OCI-LY3 (cell line): ENCODE data around the gene SPSB3.

Experiments
- EZH2phosphoT487 ChIP-seq: fragments of 200-600 bp; shearing (Covaris generic); IDR thresholded peaks from 2 replicates; pipeline ENCODE4 v1.6.1; 2018; ENCODE audit warnings: antibody characterized with exemption, mixed run types, low read depth
- TF ChIP-seq, protein P1 (sequence below): fragments of 200-600, 300-600 bp; sonication (generic); IDR thresholded peaks from 2 replicates; pipeline ENCODE4 v1.5.1; 2014; ENCODE audit warnings: antibody characterized with exemption, low read length, low read depth

DNA sequence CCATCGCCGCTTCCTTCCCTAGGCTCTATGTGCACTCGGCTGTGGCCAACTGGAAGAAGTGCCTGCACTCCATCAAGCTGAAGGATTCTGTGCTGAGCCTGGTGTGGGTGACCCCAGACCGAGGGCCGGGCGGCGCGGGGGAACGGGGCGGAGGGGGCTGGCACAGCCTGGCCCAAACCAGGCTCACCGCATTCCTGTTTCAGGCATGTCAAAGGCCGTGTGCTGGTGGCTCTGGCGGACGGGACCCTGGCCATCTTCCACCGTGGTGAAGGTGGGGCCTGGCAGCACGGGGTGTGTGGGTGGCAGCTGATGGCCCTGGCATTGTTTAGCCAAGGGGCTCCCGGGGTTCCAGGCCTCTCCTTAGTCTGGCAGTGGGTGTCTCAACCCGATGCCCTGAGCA, 15.7 kb downstream of the SPSB3 start:
- TF ChIP-seq, protein P1, sequence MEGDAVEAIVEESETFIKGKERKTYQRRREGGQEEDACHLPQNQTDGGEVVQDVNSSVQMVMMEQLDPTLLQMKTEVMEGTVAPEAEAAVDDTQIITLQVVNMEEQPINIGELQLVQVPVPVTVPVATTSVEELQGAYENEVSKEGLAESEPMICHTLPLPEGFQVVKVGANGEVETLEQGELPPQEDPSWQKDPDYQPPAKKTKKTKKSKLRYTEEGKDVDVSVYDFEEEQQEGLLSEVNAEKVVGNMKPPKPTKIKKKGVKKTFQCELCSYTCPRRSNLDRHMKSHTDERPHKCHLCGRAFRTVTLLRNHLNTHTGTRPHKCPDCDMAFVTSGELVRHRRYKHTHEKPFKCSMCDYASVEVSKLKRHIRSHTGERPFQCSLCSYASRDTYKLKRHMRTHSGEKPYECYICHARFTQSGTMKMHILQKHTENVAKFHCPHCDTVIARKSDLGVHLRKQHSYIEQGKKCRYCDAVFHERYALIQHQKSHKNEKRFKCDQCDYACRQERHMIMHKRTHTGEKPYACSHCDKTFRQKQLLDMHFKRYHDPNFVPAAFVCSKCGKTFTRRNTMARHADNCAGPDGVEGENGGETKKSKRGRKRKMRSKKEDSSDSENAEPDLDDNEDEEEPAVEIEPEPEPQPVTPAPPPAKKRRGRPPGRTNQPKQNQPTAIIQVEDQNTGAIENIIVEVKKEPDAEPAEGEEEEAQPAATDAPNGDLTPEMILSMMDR: no peak
- TF ChIP-seq EZH2phosphoT487: no peak
